Activated naive CD8-positive, alpha-beta T cell treated with anti-CD3 and anti-CD28 coated beads, Interleukin-2, amount 10 ng/mL, durations not matched to agents 7 days and 5 days (primary cell): ENCODE results near the gene SNX3. TPM values are rescaled to one million over a fixed set of nuclear protein-coding genes. Genes with fewer than 3 reads are reported as not detected.

Source experiments
- ATAC-seq: fragments of 150-1000 bp; cut with Tn5 transposase; one replicate; pipeline ENCODE4 v1.10.0; 2021; ENCODE audit warnings: low read depth, moderate library complexity
- POLR2A ChIA-PET: fragments of 350-600 bp; sonication (Branson Sonifier 250); formaldehyde crosslinking; loops from one replicate; lab custom pipeline; 2021; ENCODE audit warnings: antibody characterized with exemption; lab: Charles Lee
- DNase-seq: peaks from one replicate; pipeline ENCODE4 v3.0.0; 2021
- H3K27ac Mint-ChIP-seq: one replicate; pipeline ENCODE4 v1.8.0; 2022; ENCODE audit warnings: mild to moderate bottlenecking, mixed read lengths
- H3K27me3 Mint-ChIP-seq: one replicate; pipeline ENCODE4 v1.8.0; 2022; ENCODE audit warnings: mild to moderate bottlenecking, moderate library complexity, mixed read lengths
- H3K36me3 Mint-ChIP-seq: one replicate; pipeline ENCODE4 v1.8.0; 2021; ENCODE audit warnings: mild to moderate bottlenecking, mixed read lengths
- H3K4me1 Mint-ChIP-seq: one replicate; pipeline ENCODE4 v1.8.0; 2021; ENCODE audit warnings: mixed read lengths
- H3K4me3 Mint-ChIP-seq: one replicate; pipeline ENCODE4 v1.8.0; 2022; ENCODE audit warnings: mild to moderate bottlenecking, moderate library complexity, mixed read lengths
- H3K9me3 Mint-ChIP-seq: one replicate; pipeline ENCODE4 v1.8.0; 2021; ENCODE audit warnings: mixed read lengths
- total RNA-seq, 2 experiments: library from RNA; stranded (reverse); gene quantifications; one replicate each; pipeline ENCODE4 v1.2.3, GENCODE V29; 2021

Gene SNX3
- total RNA-seq, 2 experiments from 2014 or later: 85.0 to 92.5 TPM

- peaks cover 25% of the 10 kb centered on the region for H3K4me1 Mint-ChIP-seq
- H3K27me3 Mint-ChIP-seq: peaks cover 90% of the 10 kb centered on the region
- H3K36me3 Mint-ChIP-seq: peaks cover 2% of the 10 kb centered on the region
- POLR2A ChIA-PET: interaction anchor here (0.5 kb wide), 1 partner anchor 10 kb away, joined by 3 read pairs; no protein-coding TSS in a partner anchor
- ATAC-seq (no peak), DNase-seq (no peak)
- peaks cover 2% of the 10 kb centered on the region for H3K9me3 Mint-ChIP-seq
- H3K27ac Mint-ChIP-seq: no peak overlapping the region
- peak overlapping the region; percentile 51 for H3K4me3 Mint-ChIP-seq
Measured at GRCh38 chr6:108169464-108170331, 91.1 kb downstream of the SNX3 start.

DNA sequence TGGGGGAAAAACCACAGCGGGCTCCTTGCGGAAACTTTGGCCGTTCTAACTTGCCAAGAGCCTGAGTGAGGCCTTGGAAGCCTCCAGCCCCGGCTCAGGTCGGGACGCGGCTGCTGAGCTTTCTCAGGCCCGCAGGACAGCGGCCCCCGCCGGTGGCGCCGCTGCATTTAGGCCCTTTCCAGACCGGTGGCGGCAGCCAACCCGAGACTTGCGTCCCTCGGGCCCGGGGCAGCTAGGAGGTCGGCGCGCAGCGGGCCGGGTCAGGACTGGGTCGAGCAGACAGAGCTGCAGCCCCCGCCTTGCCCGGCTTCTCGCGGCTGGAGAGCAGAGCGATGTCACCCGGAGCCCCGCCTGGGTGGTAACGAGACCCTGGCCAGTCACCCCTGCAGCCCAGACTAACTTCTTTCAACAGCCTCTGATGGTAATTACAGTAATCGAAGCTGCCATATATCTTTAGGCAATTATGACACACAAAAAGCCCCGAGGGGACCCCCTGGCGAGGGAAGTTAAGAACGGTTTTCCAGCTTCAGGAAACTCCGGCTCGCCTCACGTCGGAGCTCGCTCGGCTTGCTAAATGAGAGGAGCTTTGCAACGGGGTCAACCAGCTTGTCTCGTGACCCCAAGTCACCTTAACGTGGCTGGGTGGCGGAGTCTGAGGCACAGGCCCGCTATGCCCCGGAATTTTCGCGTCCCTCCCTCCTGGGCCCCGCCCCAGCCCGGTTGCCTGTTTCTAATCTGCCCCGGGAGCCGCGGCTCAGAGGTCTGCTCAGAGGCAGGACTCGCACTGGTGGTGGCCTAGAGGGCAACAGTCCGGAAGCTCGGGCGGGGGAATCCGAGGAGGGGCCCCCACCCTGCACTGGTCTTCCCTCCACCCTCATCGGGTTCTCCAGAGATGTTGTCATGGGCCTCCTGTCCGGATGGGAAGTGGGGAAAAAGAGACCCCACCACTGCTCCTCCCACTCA lies 92.1 kb downstream of the SNX3 start:
- peaks cover 4% of the 10 kb centered on the region for H3K36me3 Mint-ChIP-seq
- H3K4me3 Mint-ChIP-seq: peak overlapping the region; percentile 51
- H3K4me1 Mint-ChIP-seq: peaks cover 28% of the 10 kb centered on the region
- ATAC-seq: peak; percentile 37
- peaks cover 2% of the 10 kb centered on the region for H3K9me3 Mint-ChIP-seq
- peaks cover 93% of the 10 kb centered on the region for H3K27me3 Mint-ChIP-seq
- POLR2A ChIA-PET: interaction anchor here (0.5 kb wide), 1 partner anchor 9 kb away, joined by 3 read pairs; no protein-coding TSS in a partner anchor
- no peak overlapping the region for H3K27ac Mint-ChIP-seq
- peak; percentile 56 for DNase-seq

DNA sequence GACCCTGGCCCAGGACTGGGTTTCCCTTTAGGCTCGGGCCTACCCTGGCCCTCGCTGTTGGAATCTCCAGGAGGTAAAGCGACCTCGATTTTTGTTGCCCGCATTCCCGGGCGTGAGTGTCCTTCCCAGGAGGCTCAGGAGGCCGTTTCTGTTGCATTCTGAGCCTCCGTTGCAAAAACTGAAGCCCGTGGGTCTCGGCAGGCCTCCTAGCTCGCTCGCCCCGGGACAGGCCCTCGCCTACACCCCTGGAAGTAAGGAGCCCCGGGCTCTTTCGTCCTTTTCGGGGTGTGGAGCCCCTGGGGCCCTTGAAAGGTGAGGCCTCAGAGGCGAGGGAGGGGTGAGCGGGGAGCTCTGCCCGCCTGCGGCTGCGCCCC lies 92.8 kb downstream of the SNX3 start:
- POLR2A ChIA-PET: no interaction called here
- peaks cover 30% of the 10 kb centered on the region for H3K4me1 Mint-ChIP-seq

DNA sequence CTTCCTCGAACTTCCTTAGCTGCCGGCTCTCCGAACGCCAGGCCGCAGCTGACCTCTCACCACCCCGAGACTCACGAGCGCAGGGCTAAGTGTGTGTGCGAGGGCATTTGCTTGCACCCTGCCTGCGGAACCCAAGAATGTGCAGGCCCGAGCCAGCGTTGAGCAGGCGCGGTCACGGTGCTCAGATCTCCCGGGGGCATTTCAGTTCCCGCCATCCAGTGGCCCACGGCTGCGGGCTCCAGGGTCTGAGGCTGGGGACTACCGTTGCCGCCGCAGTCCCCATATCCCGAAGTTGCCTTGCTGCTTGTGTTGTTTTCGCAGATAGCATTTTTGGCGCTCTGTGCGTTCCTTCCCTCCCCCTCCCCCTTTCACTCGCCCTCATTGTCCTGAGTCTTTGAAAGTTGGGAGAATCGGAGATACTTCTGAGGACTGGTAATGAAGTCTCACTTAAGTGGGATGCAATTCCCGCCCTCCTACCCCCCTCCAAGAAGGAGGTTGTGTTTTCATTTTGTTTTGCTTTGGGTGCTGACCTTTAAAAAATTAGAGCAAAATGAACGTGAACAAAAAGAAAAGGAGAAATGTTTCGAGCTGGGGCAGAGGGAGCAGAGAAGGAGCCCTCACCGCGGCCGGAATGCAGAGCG lies 93.3 kb downstream of the SNX3 start:
- ATAC-seq: no peak
- Mint-ChIP-seq H3K4me1 (peaks cover 30% of the 10 kb centered on the region), H3K27ac (peak overlapping the region; percentile 4), H3K36me3 (peaks cover 4% of the 10 kb centered on the region), H3K9me3 (peaks cover 2% of the 10 kb centered on the region), H3K27me3 (peaks cover 93% of the 10 kb centered on the region), H3K4me3 (peak overlapping the region; percentile 20)
- POLR2A ChIA-PET: no interaction called here
- peak; percentile 46 for DNase-seq

More for the DNA sequence above, 92.8 kb downstream of the SNX3 start:
- ATAC-seq (no peak), DNase-seq (no peak)
- Mint-ChIP-seq H3K36me3 (peaks cover 4% of the 10 kb centered on the region), H3K27me3 (peaks cover 93% of the 10 kb centered on the region), H3K9me3 (peaks cover 2% of the 10 kb centered on the region), H3K4me3 (peak overlapping the region; percentile 20), H3K27ac (no peak overlapping the region)

GRCh38 chr6:108166664-108167448 lies 94.0 kb downstream of the SNX3 start:
- Mint-ChIP-seq H3K4me1 (peaks cover 30% of the 10 kb centered on the region), H3K27me3 (peaks cover 93% of the 10 kb centered on the region), H3K4me3 (peak overlapping the region; percentile 20), H3K36me3 (peaks cover 4% of the 10 kb centered on the region), H3K27ac (no peak overlapping the region), H3K9me3 (peaks cover 2% of the 10 kb centered on the region)
- DNase-seq: peak; percentile 48
- POLR2A ChIA-PET: no interaction called here
- ATAC-seq: no peak

GRCh38 chr6:108165714-108166663 lies 94.9 kb downstream of the SNX3 start, which contains the start of gene NR2E1:
Gene NR2E1, plus strand, starts transcription at chr6:108166022. Its CDS starts 744 bp downstream, at chr6:108166766.
- Mint-ChIP-seq H3K36me3 (peaks cover 4% of the 10 kb centered on the region), H3K9me3 (peaks cover 2% of the 10 kb centered on the region), H3K4me3 (peak within 1 kb of the TSS; percentile 63), H3K27ac (peak within 1 kb of the TSS; percentile 71), H3K27me3 (peaks cover 93% of the 10 kb centered on the region), H3K4me1 (peaks cover 29% of the 10 kb centered on the region)
- DNase-seq (peak; percentile 46), ATAC-seq (no peak)
- POLR2A ChIA-PET: interaction anchor here (0.6 kb wide), 1 partner anchor 707 kb away, joined by 4 read pairs; no protein-coding TSS in a partner anchor

- POLR2A ChIA-PET: interaction anchor here (0.6 kb wide), 1 partner anchor 706 kb away, joined by 4 read pairs; no protein-coding TSS in a partner anchor
- peak overlapping the region; percentile 63 for H3K4me3 Mint-ChIP-seq
Measured at GRCh38 chr6:108164815-108165706, 95.8 kb downstream of the SNX3 start.

DNA sequence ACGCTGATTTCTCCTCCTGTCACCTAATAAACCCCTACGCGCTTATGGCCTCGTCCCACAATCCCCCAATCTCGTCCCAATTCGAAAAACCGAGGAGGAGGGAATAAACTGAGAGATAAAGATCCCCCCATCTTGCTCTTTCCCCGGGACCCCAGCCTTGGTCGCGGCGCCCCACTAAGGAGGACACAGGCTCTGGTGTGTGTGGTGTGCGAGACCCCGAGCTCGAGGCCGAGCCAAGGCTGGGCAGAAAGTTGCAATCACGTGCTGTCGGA lies 96.4 kb downstream of the SNX3 start:
- Mint-ChIP-seq H3K4me3 (no peak overlapping the region), H3K27ac (peak overlapping the region; percentile 34)

More at GRCh38 chr6:108164815-108165706, 95.8 kb downstream of the SNX3 start:
- peaks cover 2% of the 10 kb centered on the region for H3K9me3 Mint-ChIP-seq
- peak overlapping the region; percentile 71 for H3K27ac Mint-ChIP-seq
- H3K36me3 Mint-ChIP-seq: peaks cover 4% of the 10 kb centered on the region
- DNase-seq: no peak
- H3K4me1 Mint-ChIP-seq: peaks cover 27% of the 10 kb centered on the region
- H3K27me3 Mint-ChIP-seq: peaks cover 93% of the 10 kb centered on the region
- ATAC-seq: no peak

GRCh38 chr6:108163644-108164542 lies 96.9 kb downstream of the SNX3 start:
- POLR2A ChIA-PET: no interaction called here

More for the DNA sequence above, 96.4 kb downstream of the SNX3 start:
- DNase-seq: no peak
- POLR2A ChIA-PET: no interaction called here
- peaks cover 27% of the 10 kb centered on the region for H3K4me1 Mint-ChIP-seq
- peaks cover 2% of the 10 kb centered on the region for H3K9me3 Mint-ChIP-seq
- peaks cover 93% of the 10 kb centered on the region for H3K27me3 Mint-ChIP-seq
- peaks cover 4% of the 10 kb centered on the region for H3K36me3 Mint-ChIP-seq
- no peak for ATAC-seq

GRCh38 chr6:108163267-108163643 lies 97.6 kb downstream of the SNX3 start:
- Mint-ChIP-seq H3K9me3 (peaks cover 2% of the 10 kb centered on the region), H3K36me3 (peaks cover 4% of the 10 kb centered on the region), H3K27me3 (peaks cover 98% of the 10 kb centered on the region), H3K27ac (no peak overlapping the region), H3K4me3 (no peak overlapping the region), H3K4me1 (peaks cover 27% of the 10 kb centered on the region)
- DNase-seq (no peak), ATAC-seq (no peak)
- POLR2A ChIA-PET: no interaction called here

More at GRCh38 chr6:108163644-108164542, 96.9 kb downstream of the SNX3 start:
- H3K27ac Mint-ChIP-seq: peak overlapping the region; percentile 75
- peaks cover 4% of the 10 kb centered on the region for H3K36me3 Mint-ChIP-seq
- ATAC-seq (no peak), DNase-seq (no peak)
- H3K4me1 Mint-ChIP-seq: peaks cover 24% of the 10 kb centered on the region
- peaks cover 2% of the 10 kb centered on the region for H3K9me3 Mint-ChIP-seq
- peaks cover 93% of the 10 kb centered on the region for H3K27me3 Mint-ChIP-seq
- H3K4me3 Mint-ChIP-seq: peak overlapping the region; percentile 14
